Activated T-cell treated with anti-CD3 and anti-CD28 coated beads for 48 hours (primary cell): ENCODE measurements around the gene LRRFIP1.

Source experiments
- DNase-seq: peaks from one replicate; pipeline ENCODE4 v3.0.0-alpha.2; 2020; ENCODE audit warnings: low read depth

Gene LRRFIP1

DNA sequence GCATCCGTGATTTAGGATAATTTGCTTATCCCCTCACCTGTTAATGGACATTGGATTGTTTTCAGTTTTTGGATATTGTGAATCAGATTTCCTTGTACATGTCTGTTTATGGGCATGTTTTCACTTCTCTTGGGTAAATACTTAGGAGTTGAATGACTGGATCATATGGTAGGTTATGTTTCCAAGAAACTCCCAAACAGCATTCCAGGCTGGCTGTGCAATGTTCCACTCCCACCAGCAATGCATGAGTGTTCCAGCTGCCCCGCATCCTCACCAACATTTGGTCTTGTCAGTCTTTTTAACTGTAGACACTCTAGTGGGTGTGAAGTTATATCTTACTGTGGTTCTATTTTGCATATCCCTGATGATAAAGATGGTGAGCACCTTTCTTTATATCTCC, 8.9 kb upstream of the LRRFIP1 start:
- no peak for DNase-seq

GRCh38 chr2:237623428-237624403, 3.7 kb upstream of the LRRFIP1 start:
- DNase-seq, result no peak

DNA sequence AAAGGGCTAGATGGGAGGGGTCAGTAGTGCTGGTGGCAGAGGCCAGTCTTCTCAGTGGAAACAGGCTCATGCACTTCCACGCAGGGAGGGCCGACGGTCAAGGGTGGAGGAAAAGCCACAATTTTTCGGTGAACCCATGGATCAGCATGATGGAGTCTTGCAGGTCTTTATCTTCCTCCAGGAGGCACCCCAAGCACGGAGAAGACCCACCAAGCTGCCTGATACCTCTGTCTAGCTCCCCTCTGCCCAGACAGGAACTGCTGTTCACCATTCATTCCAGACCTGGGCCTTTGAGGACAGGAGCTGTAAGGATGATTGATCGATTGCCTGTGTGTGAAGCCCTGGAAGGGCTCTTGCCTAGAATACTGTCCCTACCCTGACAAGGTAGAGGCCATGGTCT, 2.8 kb upstream of the LRRFIP1 start:
- DNase-seq, result no peak

GRCh38 chr2:237625216-237625705, 2.1 kb upstream of the LRRFIP1 start:
- no peak for DNase-seq

DNA sequence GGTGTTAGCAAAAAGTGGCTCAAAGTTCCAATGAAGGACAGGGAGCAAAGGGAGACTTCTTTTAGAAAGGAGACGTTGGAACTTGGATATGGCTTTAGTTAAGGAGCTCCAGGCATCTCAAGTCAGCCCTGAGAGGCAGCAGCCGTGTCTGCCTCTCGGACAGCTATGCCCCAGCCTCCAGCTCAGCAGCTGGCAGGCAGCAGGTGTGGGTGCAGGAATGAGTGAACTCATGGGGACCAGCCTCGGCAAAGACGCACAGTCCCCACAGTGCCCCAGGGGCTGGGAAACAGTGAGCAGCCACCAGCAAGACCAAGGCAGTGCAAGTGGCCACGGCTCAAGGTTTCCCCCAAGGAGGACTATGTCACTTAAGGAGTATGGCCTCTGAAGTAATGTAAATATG, 1.6 kb upstream of the LRRFIP1 start:
- no peak for DNase-seq

- no peak for DNase-seq
These were observed 460 bp upstream of the LRRFIP1 start for GRCh38 chr2:237626813-237627440.

- no peak for DNase-seq
These were observed 1.1 kb downstream of the LRRFIP1 start for GRCh38 chr2:237628247-237629187.

DNA sequence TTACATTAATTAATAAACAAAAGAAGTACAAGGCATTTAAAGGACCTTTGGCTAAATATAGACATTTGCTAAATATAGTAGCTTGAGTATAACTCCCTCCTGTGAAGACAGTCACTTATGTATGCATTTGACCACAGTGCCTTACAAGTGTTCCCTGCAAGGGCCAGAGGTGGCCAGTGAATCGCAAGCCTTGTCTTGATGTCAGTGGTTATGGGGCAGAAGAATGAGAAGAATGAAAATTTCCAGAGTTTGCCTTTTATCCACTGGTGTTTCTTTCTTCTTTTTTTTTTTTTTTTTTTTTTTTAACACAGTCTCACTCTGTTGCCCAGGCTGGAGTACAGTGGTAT, 1.8 kb downstream of the LRRFIP1 start:
- no peak for DNase-seq

DNA sequence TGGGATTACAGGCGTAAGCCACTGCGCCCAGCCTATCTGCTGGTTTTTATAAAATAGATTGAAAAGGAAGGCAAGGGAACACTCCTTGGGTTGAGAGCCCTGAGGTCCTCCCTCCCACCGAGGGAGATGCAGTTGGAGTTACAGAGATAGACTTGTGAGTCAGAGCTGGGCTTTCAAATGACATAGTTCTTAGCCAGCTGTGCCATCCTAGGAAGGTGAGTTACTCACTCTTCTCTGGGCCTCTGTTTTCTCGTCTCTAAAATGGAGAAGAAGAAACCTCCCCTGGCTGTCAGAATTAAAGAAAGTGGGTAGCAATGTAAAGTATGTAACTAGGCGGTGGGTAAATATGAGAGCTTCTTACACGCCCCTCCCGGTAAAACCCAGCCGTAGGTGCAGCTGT, 2.4 kb downstream of the LRRFIP1 start:
- no peak for DNase-seq

DNA sequence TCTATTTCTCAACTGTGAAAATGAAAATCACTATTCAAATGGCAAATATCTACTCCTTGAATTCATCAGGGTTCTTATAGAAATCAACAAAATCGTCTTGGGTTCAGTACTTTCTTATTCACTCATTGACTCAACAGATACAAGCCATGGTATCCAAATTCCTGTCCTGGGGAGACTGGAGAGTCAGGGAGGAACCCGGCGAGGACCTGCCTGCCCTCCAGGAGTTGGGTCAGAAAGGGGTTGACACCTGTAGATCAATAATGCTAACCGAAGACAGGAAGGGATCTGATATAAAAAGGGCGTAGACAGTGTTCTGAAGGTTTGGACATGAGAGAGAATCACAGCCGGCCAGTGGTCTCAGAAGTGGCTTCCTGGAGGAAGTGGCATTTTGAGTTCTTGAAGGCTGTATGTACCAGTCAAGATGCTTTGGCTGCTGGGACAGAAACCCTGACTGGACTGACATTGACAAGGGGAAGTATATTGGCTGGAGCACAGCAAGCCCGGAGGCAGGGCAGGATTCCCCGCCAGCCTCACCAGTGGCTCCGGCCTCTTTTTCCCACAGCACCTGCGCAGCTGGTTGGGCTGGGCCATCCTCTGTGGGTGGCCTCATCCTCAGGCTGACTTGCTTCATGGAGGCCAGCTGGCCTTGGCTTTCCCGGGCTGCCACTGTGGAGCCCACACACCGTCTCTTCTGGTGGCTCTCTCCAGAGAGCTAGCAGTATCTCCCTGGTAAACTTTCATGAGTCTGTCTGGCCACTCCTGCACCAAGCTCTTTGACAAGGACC, 3.0 kb downstream of the LRRFIP1 start:
- no peak for DNase-seq

DNA sequence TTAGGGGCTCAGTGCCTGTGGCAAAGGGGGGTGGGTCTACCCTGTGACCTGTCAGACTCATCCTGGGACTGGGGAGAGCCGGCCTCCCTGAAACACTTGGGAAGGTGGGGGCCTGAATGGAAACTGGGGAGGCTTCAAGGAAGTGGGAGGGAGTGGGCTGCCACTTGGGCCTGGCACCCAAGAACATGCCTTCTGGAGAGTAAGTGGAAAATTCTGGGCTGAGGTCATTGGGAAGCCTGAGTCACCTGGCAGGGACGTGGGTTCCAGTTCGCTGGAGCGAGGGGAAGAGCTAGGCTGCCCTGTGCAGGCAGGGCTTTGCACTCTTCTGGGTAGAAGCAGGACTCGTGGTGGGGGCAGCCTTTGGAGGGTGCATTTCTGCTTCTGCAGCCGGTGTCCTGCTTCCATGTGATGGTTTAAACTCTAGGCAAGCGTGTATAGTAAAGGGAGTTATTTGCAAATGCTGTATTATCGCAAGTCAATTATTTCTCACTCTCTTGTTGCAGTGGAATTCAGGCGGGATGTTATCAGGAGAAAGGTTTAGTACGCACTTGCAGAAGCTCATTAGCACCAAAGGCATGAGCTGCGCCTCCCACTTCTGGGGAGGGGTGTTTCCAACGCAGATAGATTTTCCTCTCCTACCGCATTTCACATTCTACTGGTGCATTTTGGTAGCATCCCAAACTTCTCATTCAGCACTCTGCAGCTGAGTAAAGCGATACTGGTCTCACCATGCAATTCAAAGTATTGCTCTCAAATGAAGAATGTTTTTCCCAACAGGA, 3.8 kb downstream of the LRRFIP1 start:
- no peak for DNase-seq

DNA sequence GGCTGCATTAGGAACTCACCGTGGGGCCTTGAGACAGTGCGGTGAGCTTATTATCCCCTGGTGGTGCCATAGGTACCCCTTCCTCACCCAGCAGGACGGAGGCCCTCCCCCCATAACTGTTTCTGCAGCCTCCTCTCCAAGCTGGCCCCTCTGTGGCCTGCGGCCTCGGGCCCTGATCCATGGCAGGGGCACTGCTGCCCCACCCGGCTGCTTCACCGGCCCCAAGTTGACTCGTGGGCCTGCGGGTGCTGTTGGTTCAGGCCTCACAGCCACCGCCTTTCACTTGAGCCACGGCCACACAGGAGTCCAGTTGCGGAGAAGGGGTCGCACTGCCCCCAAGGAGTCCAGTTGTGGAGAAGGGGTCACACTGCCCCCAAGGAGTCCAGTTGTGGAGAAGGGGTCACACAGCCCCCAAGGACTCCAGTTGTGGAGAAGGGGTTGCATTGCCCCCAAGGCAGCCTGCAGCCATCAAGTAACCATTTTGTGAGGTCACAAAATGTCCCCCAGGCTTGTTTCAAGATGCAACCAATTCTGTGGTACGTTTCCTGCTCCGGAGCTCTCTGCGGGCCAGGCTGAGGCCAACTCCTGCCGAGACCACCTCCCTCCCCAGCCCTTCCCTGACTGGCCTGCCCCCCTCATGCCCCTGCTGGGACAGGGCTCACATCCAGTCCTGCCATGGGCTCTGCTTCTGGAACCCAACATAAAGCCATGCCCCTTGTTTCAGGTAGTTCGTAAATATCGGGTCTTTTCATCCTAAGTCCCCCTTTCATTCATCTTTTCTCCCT, 4.6 kb downstream of the LRRFIP1 start:
- DNase-seq, result no peak

DNA sequence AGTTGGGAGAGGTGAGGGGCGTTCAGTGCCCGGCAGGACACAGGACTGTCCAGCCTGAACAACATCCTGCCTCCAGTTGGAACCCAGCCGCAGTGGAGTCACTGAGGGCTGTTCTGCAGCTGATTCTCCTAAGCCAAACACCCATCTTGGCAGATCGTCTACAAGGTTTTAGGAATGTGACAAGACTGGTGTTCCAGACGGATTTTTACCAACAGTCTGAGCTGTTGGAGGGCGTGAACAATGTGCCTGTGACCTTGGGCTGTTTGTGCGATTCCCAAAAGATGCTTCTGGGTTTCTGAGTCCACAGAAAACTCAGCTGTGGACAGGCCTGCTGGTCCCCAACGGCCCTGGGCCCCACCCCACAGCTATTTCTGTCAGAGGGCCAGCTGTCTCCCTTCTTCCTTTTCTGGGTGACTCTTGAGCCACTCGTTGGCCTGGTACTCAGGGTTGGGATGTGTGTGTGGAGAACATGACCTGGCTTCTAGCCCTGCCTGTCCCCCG, 5.7 kb downstream of the LRRFIP1 start:
- no peak for DNase-seq

DNA sequence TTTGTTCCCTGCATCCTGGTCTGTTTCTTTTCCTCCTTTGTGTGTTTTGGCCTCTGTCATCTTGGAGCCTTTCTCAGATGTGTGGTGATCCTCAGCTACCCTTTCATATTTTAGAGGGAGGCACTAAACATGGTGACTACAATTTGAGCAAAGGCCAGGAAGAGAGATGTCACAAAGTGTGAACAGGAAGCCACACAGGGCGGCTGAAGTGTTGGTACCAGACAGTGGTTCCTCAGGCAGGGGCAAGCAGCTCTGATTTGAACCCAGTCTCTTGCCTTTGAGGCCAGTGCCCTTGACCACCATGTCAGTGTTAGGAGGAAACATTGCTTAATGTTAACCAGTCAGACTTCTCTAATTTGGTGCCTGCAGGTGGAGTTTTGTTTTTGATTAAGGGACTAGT, 9.2 kb downstream of the LRRFIP1 start:
- no peak for DNase-seq

DNA sequence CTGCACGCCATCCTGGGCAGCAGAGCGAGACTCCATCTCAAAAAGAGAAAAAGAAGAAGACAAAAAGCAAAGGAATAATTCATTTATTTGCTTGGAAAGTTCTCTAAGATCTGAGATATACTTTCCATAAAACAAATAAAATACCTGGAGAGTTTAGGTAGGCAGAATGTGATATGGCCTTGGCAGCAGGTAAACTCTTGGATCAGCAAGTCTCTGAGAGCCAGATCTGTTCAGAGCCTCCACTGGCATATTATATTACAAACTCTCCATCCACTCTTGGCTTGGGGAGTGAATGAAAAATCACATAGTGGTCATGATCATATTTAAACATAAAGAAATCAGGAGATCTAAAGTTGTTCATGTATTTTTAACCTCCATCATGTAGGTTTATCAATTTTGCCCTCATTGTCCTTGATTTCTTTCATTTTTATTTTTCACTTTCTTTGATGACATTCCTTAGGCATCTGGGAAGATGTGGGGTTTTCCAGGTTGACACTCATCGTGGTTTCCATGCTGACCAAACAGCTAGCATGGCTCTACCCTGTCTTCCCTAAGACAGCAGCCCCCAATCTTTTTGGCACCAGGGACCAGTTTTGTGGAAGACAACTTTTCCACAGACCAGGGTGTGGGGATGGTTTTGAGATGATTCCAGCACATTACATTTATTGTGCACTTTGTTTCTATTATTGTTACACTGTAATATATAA, 10.2 kb downstream of the LRRFIP1 start:
- no peak for DNase-seq

DNA sequence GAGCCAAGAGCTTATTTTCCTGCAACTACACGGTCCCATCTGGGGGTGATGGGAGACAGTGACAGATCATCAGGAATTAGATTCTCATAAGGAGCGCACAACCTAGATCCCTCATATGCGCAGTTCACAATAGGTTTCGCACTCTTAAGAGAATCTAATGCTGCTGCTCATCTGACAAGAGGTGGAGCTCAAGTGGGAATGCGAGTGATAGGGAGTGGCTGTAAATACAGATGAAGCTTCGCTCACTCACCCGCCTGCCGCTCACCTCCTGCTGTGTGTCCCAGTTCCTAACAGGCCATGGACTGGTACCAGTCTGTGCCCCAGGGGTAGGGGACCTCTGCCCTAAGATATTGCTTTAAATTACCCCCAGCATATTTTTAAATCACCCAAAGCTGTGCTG, 10.8 kb downstream of the LRRFIP1 start:
- no peak for DNase-seq

GRCh38 chr2:237639052-237639835, 11.9 kb downstream of the LRRFIP1 start:
- DNase-seq, result no peak

DNA sequence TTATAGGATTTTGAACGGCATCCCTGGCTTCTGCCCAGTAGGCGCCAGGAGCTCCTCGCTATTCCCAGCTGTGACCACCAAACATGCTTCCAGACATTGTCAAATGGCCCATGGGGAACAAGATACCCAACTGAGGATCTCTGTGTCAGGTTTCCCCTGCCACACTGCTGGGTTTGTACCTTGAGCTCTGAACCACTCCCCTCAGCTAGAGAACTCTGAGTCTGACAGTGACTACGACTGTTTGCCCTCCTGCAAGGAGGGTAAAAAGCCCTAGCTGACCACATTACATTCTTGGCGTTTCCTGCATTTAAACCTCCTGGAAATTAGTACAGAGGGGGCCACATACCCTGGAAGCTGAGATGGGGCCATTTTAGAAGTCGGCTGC, 12.4 kb downstream of the LRRFIP1 start:
- no peak for DNase-seq
